Left ventricle myocardium inferior (tissue), 1 donor: ENCODE data around the gene IQSEC1. TPM values are rescaled to one million over a fixed set of nuclear protein-coding genes. Genes with fewer than 3 reads are reported as not detected.

Experiments
- DNase-seq: peaks from one replicate; pipeline ENCODE4 v3.0.0-alpha.2; 2020
- H3K27ac ChIP-seq: fragments of 200-600 bp; replicated peaks from 2 replicates; pipeline ENCODE4 v1.8.0; 2021
- H3K27me3 ChIP-seq: fragments of 200-600 bp; 2 replicates; pipeline ENCODE4 v1.8.0; 2021; ENCODE audit warnings: low read depth
- H3K36me3 ChIP-seq: fragments of 200-600 bp; 2 replicates; pipeline ENCODE4 v1.8.0; 2021
- H3K4me1 ChIP-seq: fragments of 200-600 bp; 2 replicates; pipeline ENCODE4 v1.8.0; 2021
- H3K4me3 ChIP-seq: fragments of 200-600 bp; 2 replicates; pipeline ENCODE4 v1.8.0; 2021; ENCODE audit warnings: mild to moderate bottlenecking, moderate library complexity
- H3K9me3 ChIP-seq: fragments of 200-600 bp; replicated peaks from 2 replicates; pipeline ENCODE4 v1.8.0; 2021
- CTCF ChIP-seq: fragments of 200-600 bp; IDR thresholded peaks from 2 replicates; pipeline ENCODE4 v1.8.0; 2021; ENCODE audit warnings: antibody characterized with exemption, mild to moderate bottlenecking, borderline replicate concordance
- intact Hi-C: fragments of 100-400 bp; cut with micrococcal nuclease; formaldehyde crosslinking; loops from one replicate; pipeline ENCODE4 v1.11.0; 2022
- total RNA-seq: library from RNA; stranded (reverse); fragmentation: NEBNext Ultra II Directional; extraction: Animal tissue kit (Norgen Biotek cat#: 25700); gene quantifications from one replicate; pipeline ENCODE4 v1.2.1, GENCODE V29; 2021
- donor health status: DM: no; HTN: yes; CAD: no; lungs with severe emphysema.

IQSEC1 gene
- total RNA-seq, 1 donor from 2014 or later: 78.6 TPM

DNA sequence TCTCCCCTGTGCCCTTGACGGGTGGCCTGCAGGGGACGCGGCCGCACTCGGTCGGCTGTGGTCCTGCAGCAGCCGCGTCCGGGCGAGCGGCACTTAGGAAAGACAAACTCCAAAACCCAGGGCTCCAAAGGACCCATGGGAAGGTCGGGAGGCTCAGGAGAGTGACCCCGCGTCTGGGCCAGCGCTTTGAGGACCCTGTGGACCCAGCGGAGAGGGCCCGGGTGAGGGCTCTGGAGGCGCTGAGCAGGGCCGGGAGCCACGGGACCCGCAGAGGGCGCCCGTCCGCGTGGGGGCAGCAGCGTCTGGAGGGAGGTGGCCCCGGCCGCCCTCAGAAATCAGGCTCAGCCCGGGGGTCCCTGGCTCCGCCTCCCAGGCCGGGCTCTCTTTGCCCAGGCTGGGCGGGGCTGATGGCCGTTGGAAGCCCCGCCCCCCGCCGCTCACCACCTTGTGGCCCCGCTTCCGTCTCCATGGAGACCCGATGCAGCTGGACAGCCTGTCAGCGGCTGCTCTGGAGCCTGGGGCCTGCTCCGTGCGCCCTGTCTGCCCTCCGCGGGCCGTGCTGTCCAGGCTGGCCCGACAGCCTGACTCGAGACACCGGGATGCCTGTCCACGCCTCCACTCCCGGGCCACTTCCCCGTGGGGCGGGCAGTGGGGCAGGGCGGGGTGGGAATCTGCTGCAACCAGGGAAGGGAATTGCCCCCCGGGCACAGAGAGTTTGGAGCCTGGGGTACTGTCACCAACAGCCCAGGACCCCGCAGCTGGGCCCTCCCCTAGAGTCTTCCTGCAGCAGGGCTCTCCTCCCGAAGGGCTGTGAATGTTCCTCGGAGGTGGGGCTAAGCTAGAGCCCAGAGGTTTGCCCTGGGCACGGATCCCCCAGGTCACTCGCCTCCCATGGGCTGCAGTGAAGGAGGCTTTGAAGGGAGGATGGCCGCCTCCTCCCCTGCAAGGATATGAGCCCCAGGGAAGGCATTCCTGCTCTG, 197.1 kb downstream of the IQSEC1 start:
- peaks cover 12% of the 10 kb centered on the region for H3K4me1 ChIP-seq
- H3K36me3 ChIP-seq: no peaks in the 10 kb centered on the region
- DNase-seq: peak; percentile 45
- H3K4me3 ChIP-seq: peak overlapping the region; percentile 59
- H3K27me3 ChIP-seq: peaks cover 14% of the 10 kb centered on the region
- intact Hi-C loops: no loop called here
- H3K9me3 ChIP-seq: no peaks in the 10 kb centered on the region
- no peak overlapping the region for H3K27ac ChIP-seq
- TF ChIP-seq CTCF: peak; percentile 49

GRCh38 chr3:12871404-12871983, 201.7 kb downstream of the IQSEC1 start:
- H3K36me3 ChIP-seq: no peaks in the 10 kb centered on the region
- peaks cover 21% of the 10 kb centered on the region for H3K4me1 ChIP-seq
- no peak for DNase-seq
- peaks cover 28% of the 10 kb centered on the region for H3K27me3 ChIP-seq
- no peak for TF ChIP-seq CTCF
- no peak overlapping the region for H3K27ac ChIP-seq
- H3K9me3 ChIP-seq: no peaks in the 10 kb centered on the region
- intact Hi-C loops: no loop called here
- no peak overlapping the region for H3K4me3 ChIP-seq

- peaks cover 16% of the 10 kb centered on the region for H3K4me1 ChIP-seq
- no peaks in the 10 kb centered on the region for H3K9me3 ChIP-seq
- peak; percentile 36 for DNase-seq
- H3K4me3 ChIP-seq: no peak overlapping the region
- no peaks in the 10 kb centered on the region for H3K36me3 ChIP-seq
- no peak overlapping the region for H3K27ac ChIP-seq
- intact Hi-C loops: no loop called here
- TF ChIP-seq CTCF: no peak
- peaks cover 23% of the 10 kb centered on the region for H3K27me3 ChIP-seq
These were observed 202.3 kb downstream of the IQSEC1 start for GRCh38 chr3:12870942-12871341.

- peak overlapping the region; percentile 52 for H3K4me3 ChIP-seq
These were observed 204.1 kb downstream of the IQSEC1 start for GRCh38 chr3:12869035-12869621.

More at GRCh38 chr3:12869035-12869621, 204.1 kb downstream of the IQSEC1 start:
- Histone ChIP-seq H3K4me1 (peaks cover 12% of the 10 kb centered on the region), H3K36me3 (no peaks in the 10 kb centered on the region), H3K9me3 (peaks cover 10% of the 10 kb centered on the region), H3K27me3 (peaks cover 16% of the 10 kb centered on the region), H3K27ac (no peak overlapping the region)
- intact Hi-C loops: loop anchor here (10.0 kb wide), 1 partner anchor 126 kb away; no protein-coding TSS in a partner anchor
- peak; percentile 61 for DNase-seq
- no peak for TF ChIP-seq CTCF
